Measurements from ENCODE around the gene NR2F1-AS1.

DNA sequence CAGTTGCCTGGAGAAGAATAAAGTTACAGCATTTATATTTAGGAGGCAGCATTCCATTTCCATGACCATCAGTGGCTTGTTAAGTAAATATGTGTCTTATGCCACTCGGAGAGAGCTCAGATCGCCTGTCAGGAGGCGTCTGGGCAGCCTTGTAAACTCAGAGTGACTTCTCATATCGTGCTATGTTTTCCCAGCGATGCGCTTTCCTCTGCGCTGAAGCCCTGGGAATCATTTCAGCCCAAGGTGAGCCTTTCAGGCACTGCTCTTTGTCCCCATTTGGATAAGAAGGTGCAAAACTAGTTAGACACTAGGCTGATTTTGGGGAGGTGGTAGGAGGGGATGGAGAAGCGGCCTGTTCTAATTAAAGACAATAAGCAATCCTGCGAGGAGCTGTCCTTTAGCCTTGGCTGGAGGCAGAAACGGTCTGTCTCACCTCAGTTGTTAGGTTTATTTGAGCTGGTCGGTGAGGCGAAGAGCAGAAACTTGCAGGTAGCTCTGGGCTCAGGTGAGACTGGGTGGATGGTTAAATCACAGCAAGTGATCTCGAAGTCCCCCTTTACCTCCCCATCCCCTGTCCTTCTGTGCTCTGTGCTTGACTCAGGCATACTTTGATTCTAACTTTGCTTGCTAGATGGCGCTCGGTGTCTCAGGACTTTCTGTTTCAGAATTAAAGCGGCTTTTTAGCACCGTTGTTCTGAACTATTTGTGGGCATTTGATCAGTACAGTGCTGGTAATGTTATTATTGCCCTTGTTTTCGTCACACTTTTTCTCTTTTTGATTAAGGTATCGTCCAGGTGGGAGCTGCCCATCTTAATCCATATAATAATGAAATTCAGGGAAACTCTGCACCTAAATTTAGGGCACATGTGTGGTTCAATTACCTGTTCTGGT lies 26.6 kb upstream of the NR2F1-AS1 start:
- TF ChIP-seq, protein P1, sequence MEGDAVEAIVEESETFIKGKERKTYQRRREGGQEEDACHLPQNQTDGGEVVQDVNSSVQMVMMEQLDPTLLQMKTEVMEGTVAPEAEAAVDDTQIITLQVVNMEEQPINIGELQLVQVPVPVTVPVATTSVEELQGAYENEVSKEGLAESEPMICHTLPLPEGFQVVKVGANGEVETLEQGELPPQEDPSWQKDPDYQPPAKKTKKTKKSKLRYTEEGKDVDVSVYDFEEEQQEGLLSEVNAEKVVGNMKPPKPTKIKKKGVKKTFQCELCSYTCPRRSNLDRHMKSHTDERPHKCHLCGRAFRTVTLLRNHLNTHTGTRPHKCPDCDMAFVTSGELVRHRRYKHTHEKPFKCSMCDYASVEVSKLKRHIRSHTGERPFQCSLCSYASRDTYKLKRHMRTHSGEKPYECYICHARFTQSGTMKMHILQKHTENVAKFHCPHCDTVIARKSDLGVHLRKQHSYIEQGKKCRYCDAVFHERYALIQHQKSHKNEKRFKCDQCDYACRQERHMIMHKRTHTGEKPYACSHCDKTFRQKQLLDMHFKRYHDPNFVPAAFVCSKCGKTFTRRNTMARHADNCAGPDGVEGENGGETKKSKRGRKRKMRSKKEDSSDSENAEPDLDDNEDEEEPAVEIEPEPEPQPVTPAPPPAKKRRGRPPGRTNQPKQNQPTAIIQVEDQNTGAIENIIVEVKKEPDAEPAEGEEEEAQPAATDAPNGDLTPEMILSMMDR (conservative IDR thresholded peaks at IDR 0.05; ENCODE audit: low read length): peak; percentile 76
- TF ChIP-seq EZH2phosphoT487 (IDR thresholded peaks at IDR 0.05; ENCODE audit: borderline replicate concordance, low read depth, low read length): no peak

Data from OCI-LY7 (cell line).